GM06990 (cell line): Measurements from ENCODE around the gene ZNF792.

Experiments
- DNase-seq: peaks from one replicate; pipeline ENCODE4 v3.0.0-alpha.2; 2011; ENCODE audit not compliant: insufficient read length; ENCODE audit errors: extremely low read depth
- H3K27me3 ChIP-seq: replicated peaks from 2 replicates; pipeline ENCODE4 v1.6.0; 2011; ENCODE audit warnings: low read length; ENCODE audit not compliant: control insufficient read depth, insufficient read depth
- H3K36me3 ChIP-seq: 2 replicates; pipeline ENCODE4 v1.5.1; 2011; ENCODE audit warnings: low read length; ENCODE audit not compliant: control insufficient read depth, insufficient read depth
- H3K4me3 ChIP-seq: replicated peaks from 2 replicates; pipeline ENCODE4 v1.5.1; 2011; ENCODE audit warnings: low read depth, mild to moderate bottlenecking, control low read depth, low read length
- TF ChIP-seq, protein P1 (sequence below): IDR thresholded peaks from 2 replicates; pipeline ENCODE4 v1.5.1; 2011; ENCODE audit warnings: low read length, control low read depth, mild to moderate bottlenecking, inconsistent platforms; ENCODE audit not compliant: insufficient read depth, poor library complexity, severe bottlenecking

The ZNF792 gene

DNA sequence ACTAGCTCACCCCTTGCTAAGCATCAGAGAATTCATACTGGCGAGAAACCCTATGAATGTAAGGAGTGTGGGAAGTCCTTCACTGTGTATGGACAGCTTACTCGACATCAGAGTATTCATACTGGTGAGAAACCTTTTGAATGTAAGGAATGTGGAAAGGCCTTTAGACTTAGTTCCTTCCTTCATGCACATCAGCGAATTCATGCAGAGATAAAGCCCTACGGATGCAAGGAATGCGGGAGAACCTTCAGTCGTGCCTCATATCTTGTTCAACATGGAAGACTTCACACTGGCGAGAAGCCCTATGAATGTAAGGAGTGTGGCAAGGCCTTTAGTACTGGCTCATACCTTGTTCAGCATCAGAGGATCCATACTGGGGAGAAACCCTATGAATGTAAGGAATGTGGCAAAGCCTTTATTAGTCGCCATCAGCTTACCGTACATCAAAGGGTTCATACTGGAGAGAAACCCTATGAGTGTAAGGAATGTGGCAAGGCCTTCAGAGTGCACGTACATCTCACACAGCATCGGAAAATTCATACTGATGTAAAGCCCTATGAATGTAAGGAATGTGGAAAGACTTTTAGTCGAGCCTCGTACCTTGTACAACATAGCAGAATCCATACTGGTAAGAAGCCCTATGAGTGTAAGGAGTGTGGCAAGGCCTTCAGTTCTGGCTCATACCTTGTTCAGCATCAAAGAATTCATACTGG is 20.0 kb downstream of the ZNF792 start:
- Histone ChIP-seq H3K4me3 (no peak overlapping the region), H3K27me3 (no peaks in the 10 kb centered on the region), H3K36me3 (peaks cover 2% of the 10 kb centered on the region)
- TF ChIP-seq, protein P1, sequence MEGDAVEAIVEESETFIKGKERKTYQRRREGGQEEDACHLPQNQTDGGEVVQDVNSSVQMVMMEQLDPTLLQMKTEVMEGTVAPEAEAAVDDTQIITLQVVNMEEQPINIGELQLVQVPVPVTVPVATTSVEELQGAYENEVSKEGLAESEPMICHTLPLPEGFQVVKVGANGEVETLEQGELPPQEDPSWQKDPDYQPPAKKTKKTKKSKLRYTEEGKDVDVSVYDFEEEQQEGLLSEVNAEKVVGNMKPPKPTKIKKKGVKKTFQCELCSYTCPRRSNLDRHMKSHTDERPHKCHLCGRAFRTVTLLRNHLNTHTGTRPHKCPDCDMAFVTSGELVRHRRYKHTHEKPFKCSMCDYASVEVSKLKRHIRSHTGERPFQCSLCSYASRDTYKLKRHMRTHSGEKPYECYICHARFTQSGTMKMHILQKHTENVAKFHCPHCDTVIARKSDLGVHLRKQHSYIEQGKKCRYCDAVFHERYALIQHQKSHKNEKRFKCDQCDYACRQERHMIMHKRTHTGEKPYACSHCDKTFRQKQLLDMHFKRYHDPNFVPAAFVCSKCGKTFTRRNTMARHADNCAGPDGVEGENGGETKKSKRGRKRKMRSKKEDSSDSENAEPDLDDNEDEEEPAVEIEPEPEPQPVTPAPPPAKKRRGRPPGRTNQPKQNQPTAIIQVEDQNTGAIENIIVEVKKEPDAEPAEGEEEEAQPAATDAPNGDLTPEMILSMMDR: no peak
- DNase-seq: no peak

DNA sequence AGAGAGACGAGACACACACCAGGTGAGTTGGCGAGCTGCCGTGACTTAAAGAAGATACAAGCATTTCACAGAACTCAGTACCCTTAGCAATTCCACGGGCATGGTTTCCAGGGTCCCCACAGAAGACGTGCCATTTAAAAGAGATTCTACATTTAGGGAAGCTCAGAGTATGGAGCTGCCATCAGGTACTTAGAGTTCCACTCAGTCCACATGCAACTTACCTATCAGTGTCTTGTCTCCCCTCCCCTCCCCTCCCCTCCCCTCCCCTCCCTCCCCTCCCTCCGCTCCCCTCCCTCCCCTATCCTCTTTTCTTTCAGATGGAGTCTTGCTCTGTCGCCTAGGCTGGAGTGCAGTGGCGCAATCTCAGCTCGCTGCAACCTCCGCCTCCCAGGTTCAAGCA is 25.1 kb downstream of the ZNF792 start:
- H3K4me3 ChIP-seq: no peak overlapping the region
- no peak for DNase-seq
- TF ChIP-seq, protein P1: no peak
- H3K36me3 ChIP-seq: peaks cover 3% of the 10 kb centered on the region
- no peaks in the 10 kb centered on the region for H3K27me3 ChIP-seq

DNA sequence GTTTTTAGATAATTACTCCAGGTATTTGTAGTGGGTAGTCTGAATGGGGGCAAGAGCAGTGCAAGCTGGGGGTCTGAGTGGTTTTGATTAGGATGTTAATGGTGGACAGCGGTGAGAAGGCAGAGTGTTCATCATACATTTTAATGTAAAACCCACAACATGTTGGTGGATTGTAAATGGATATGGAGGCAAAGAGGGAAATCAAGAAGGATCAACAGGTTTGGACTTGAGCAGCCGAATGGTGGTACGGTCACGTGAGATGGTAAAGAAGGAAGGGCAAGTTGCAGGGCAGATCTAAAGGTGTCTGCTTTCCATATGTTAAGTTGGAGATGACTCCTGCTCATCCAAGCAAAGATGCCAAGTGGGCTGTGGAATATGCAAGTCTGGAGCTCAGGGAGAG is 27.8 kb downstream of the ZNF792 start:
- Histone ChIP-seq H3K4me3 (no peak overlapping the region), H3K27me3 (no peaks in the 10 kb centered on the region), H3K36me3 (peaks cover 3% of the 10 kb centered on the region)
- DNase-seq: no peak
- TF ChIP-seq, protein P1: no peak

DNA sequence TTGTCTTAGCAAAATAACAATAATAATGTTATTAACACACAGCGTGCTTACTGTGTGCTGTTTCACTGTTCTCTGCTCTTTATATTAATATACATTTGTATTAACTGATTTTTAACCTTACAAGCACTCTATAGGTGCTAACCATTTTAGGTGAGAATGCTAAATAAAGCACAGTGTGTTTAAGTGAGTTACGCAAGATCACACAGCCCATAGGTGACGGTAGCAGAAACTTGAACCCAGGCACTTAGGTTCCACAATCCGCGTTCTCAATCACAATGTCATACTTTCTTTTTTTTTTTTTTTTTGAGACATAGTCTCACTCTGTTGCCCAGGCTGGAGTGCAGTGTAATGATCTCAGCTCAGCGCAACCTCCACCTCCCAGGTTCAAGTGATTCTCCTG is 31.5 kb downstream of the ZNF792 start:
- TF ChIP-seq, protein P1: no peak
- Histone ChIP-seq H3K27me3 (no peaks in the 10 kb centered on the region), H3K36me3 (peaks cover 3% of the 10 kb centered on the region), H3K4me3 (no peak overlapping the region)
- DNase-seq: no peak

DNA sequence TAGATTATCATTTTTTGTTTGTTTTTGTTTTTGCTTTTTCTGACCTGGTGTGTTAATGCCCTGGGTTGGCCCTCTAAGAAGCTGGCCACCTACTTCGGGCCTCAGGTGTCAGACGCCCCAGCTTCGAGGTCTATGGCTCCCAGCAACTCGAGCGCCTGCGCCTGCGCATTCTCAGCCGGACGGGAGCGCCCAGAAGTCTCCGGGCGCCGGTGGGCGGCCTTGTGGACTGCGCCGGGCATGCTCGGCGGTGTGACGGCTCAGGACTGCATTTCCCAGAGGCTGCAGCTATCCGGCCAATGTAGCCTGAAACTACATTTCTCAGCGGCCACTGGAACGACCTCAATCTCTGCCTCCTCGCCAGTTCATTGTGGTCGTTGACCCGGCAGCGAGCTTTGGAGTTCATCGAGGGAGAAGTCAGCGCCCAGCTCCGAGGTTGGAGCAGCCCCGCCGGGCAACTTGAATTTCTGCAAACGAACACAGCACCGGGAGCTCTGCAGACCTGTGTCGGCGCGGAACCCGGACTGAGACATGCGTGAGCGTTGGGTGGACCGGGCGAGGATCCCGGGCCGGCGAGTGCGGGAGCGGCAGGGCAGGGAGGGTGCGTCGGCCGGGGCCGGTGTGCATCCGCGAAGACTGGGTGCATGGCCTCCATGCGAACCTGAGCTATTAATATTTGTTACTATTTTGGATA is 37.2 kb downstream of the ZNF792 start, which contains the start of gene ZNF30:
Gene ZNF30, plus strand, starts transcription at position 219 of the 691 bp plus-strand sequence. CDS start 3,045 bp downstream, outside the sequence.
- DNase-seq: peak; percentile 89
- no peaks in the 10 kb centered on the region for H3K27me3 ChIP-seq
- no peaks in the 10 kb centered on the region; the same call in 1 of the 2 replicates for H3K36me3 ChIP-seq
- peak within 1 kb of the TSS; percentile 81 for H3K4me3 ChIP-seq
- TF ChIP-seq, protein P1: no peak
